ENCODE results near the gene SMIM1.
"Not testable (repeated sequence)": the region's sequence is repeated elsewhere in the genome, so short reads cannot be mapped to it uniquely, and the experiment has no call there.

Gene SMIM1

GRCh38 chr1:3738943-3739342, 33.6 kb upstream of the SMIM1 start:
- DNase-seq, result no peak

- DNase-seq, result no peak
Measured at GRCh38 chr1:3740042-3740441, 32.5 kb upstream of the SMIM1 start.

GRCh38 chr1:3740752-3741151, 31.8 kb upstream of the SMIM1 start:
- DNase-seq, result no peak

- DNase-seq, result no peak
Measured at GRCh38 chr1:3741566-3742438, 30.7 kb upstream of the SMIM1 start.

- DNase-seq, result no peak
Measured at GRCh38 chr1:3742439-3743298, 29.9 kb upstream of the SMIM1 start.

GRCh38 chr1:3743421-3743820, 29.1 kb upstream of the SMIM1 start:
- no peak for DNase-seq

GRCh38 chr1:3743826-3744225, 28.7 kb upstream of the SMIM1 start:
- DNase-seq, result no peak

GRCh38 chr1:3744646-3745045, 27.9 kb upstream of the SMIM1 start:
- DNase-seq, result no peak

- no peak for DNase-seq
Measured at GRCh38 chr1:3745071-3745470, 27.5 kb upstream of the SMIM1 start.

GRCh38 chr1:3745590-3746381, 26.8 kb upstream of the SMIM1 start:
- DNase-seq, result no peak

- no peak for DNase-seq
Measured at GRCh38 chr1:3746389-3746829, 26.1 kb upstream of the SMIM1 start.

GRCh38 chr1:3746830-3747521, 25.6 kb upstream of the SMIM1 start:
- DNase-seq, result no peak

- DNase-seq, result no peak
Measured at GRCh38 chr1:3747522-3747848, 25.1 kb upstream of the SMIM1 start.

GRCh38 chr1:3747903-3748302, 24.6 kb upstream of the SMIM1 start:
- no peak for DNase-seq

GRCh38 chr1:3748316-3748900, 24.1 kb upstream of the SMIM1 start:
- not testable (repeated sequence) for DNase-seq

GRCh38 chr1:3749512-3749911, 23.0 kb upstream of the SMIM1 start:
- DNase-seq, result no peak

GRCh38 chr1:3750741-3751140, 21.8 kb upstream of the SMIM1 start:
- no peak for DNase-seq

- no peak for DNase-seq
Measured at GRCh38 chr1:3752400-3752945, 20.1 kb upstream of the SMIM1 start, which contains the start of gene CCDC27. Gene CCDC27 (plus strand): TSS chr1:3752450. CDS start chr1:3752482, 32 bp downstream.

GRCh38 chr1:3753656-3754454, 18.7 kb upstream of the SMIM1 start:
- DNase-seq, result no peak

GRCh38 chr1:3756394-3756793, 16.2 kb upstream of the SMIM1 start:
- DNase-seq, result no peak

GRCh38 chr1:3759164-3759563, 13.4 kb upstream of the SMIM1 start:
- no peak for DNase-seq
